Thyroid gland (tissue), 4 donors: ENCODE results near the gene ABCC4.

Experiments
- POLR2A ChIP-seq, 2 donors: fragments of 450-650 bp; IDR thresholded peaks; one replicate each; pipeline ENCODE4 v1.6.1; 2017; ENCODE audit warnings: antibody characterized with exemption in 2 of 2, mild to moderate bottlenecking in 2 of 2, moderate library complexity in 1 of 2
- TF ChIP-seq, protein P1 (sequence below), 6 experiments: fragments of 200-600 bp in 3 of 6; fragments of 450-650 bp in 3 of 6; sonication (generic) in 3 of 6; IDR thresholded peaks; one replicate each; pipeline ENCODE4 v1.5.1; 2016 to 2019; ENCODE audit warnings: antibody characterized with exemption in 6 of 6, mild to moderate bottlenecking in 2 of 6, inconsistent platforms in 1 of 6, moderate library complexity in 1 of 6

DNA sequence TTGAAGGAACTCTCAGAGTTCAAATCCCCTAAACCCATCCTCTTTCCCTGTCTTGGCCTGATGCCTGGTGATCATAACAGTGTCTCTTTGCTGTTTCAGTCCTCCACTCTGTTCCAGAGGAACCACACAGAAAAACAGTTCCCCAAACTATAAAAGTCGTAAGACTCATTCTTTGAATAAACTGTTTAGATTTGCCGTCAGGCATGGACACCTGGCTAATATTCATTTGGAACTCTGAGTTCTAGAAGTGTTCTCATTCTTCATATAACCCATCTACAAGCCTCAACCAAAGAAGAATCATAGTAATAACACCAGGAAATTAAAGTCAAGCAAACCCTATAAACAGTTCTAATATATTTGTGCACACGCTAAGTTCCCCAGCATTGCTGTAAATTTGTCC is 37.7 kb upstream of the ABCC4 start:
- TF ChIP-seq POLR2A (IDR thresholded peaks at IDR 0.05) = no peak
- TF ChIP-seq, protein P1, sequence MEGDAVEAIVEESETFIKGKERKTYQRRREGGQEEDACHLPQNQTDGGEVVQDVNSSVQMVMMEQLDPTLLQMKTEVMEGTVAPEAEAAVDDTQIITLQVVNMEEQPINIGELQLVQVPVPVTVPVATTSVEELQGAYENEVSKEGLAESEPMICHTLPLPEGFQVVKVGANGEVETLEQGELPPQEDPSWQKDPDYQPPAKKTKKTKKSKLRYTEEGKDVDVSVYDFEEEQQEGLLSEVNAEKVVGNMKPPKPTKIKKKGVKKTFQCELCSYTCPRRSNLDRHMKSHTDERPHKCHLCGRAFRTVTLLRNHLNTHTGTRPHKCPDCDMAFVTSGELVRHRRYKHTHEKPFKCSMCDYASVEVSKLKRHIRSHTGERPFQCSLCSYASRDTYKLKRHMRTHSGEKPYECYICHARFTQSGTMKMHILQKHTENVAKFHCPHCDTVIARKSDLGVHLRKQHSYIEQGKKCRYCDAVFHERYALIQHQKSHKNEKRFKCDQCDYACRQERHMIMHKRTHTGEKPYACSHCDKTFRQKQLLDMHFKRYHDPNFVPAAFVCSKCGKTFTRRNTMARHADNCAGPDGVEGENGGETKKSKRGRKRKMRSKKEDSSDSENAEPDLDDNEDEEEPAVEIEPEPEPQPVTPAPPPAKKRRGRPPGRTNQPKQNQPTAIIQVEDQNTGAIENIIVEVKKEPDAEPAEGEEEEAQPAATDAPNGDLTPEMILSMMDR (IDR thresholded peaks at IDR 0.05) = no peak
